K562 (cell line): ENCODE measurements around the gene RNF166. TPM values are rescaled to one million over a fixed set of nuclear protein-coding genes. Genes with fewer than 3 reads are reported as not detected.

Source experiments
- BCL6 ChIP-seq: fragments of 250-450 bp; sonication (Bioruptor Pico); IDR thresholded peaks from 2 replicates; pipeline ENCODE4 v1.4.0; 2020
- CC2D1A ChIP-seq: fragments of 450-650 bp; IDR thresholded peaks from 2 replicates; pipeline ENCODE4 v1.6.1; 2017; ENCODE audit warnings: mild to moderate bottlenecking
- CEBPB ChIP-seq: fragments of 450-650 bp; IDR thresholded peaks from 2 replicates; pipeline ENCODE4 v1.6.1; 2016; ENCODE audit warnings: missing genetic modification characterization, missing compliant biosample characterization
- CEBPG ChIP-seq, 3 experiments: fragments of 200-800 bp in 1 of 3; sonication (Bioruptor generic) in 1 of 3; sonication (generic) in 1 of 3; formaldehyde crosslinking in 1 of 3; IDR thresholded peaks in 2 of 3; conservative IDR thresholded peaks in 1 of 3; 2 replicates each; pipeline versions ENCODE4 v1.6.1 to v1.8.0; 2016 to 2022; ENCODE audit warnings: missing compliant biosample characterization in 2 of 3, missing genetic modification characterization in 2 of 3, mild to moderate bottlenecking in 1 of 3, missing genetic modification reagents in 1 of 3
- GABPA ChIP-seq: fragments of 200-800 bp; sonication (Bioruptor generic); conservative IDR thresholded peaks from 2 replicates; pipeline ENCODE4 v1.6.1; 2016; ENCODE audit warnings: low read depth, missing genetic modification characterization, missing compliant biosample characterization
- HDAC6 ChIP-seq: IDR thresholded peaks from 2 replicates; pipeline ENCODE4 v1.6.1; 2012; ENCODE audit warnings: low read depth, mild to moderate bottlenecking, control low read depth, inconsistent platforms, low read length, moderate library complexity
- KDM4B ChIP-seq, 2 experiments: fragments of 450-650 bp in 1 of 2; sonication (generic) in 1 of 2; IDR thresholded peaks; 2 replicates each; pipeline ENCODE4 v1.6.1; 2016 to 2017; ENCODE audit warnings: borderline replicate concordance in 2 of 2, antibody characterized with exemption in 1 of 2, low read depth in 1 of 2, mild to moderate bottlenecking in 1 of 2
- POLR2G ChIP-seq: fragments of 200-400 bp; formaldehyde crosslinking; IDR thresholded peaks from 2 replicates; pipeline ENCODE4 v1.6.1; 2017; ENCODE audit warnings: low read depth, mild to moderate bottlenecking, antibody characterized with exemption, low read length, moderate library complexity
- PURB ChIP-seq: sonication (generic); formaldehyde crosslinking; IDR thresholded peaks from 2 replicates; pipeline ENCODE4 v1.9.0; 2021; ENCODE audit warnings: low read depth, mild to moderate bottlenecking, missing genetic modification reagents
- RBM17 ChIP-seq: fragments of 200-400 bp; formaldehyde crosslinking; IDR thresholded peaks from 2 replicates; pipeline ENCODE4 v1.6.1; 2017; ENCODE audit warnings: low read depth, mild to moderate bottlenecking, low read length, borderline replicate concordance
- SRF ChIP-seq, 2 experiments: fragments of 250-450, 450-650 bp in 1 of 2; sonication (Bioruptor Pico) in 1 of 2; sonication (generic) in 1 of 2; formaldehyde crosslinking; IDR thresholded peaks; 2 replicates each; pipeline versions ENCODE4 v1.5.0 to v1.5.1; 2020 to 2022; ENCODE audit warnings: mild to moderate bottlenecking in 1 of 2, missing genetic modification reagents in 1 of 2
- TFAP4 ChIP-seq: sonication (generic); formaldehyde crosslinking; IDR thresholded peaks from 2 replicates; pipeline ENCODE4 v1.8.0; 2022; ENCODE audit warnings: missing genetic modification reagents, mild to moderate bottlenecking, moderate library complexity, borderline replicate concordance
- ZNF263 ChIP-seq: sonication (generic); formaldehyde crosslinking; IDR thresholded peaks from 2 replicates; pipeline ENCODE4 v1.8.0; 2022; ENCODE audit warnings: mild to moderate bottlenecking, missing genetic modification reagents, borderline replicate concordance
- ZNF444 ChIP-seq: fragments of 250-450 bp; sonication (Bioruptor Pico); IDR thresholded peaks from 2 replicates; pipeline ENCODE4 v1.4.0; 2020; ENCODE audit warnings: mild to moderate bottlenecking, moderate library complexity
- polyA plus RNA-seq, 8 experiments: library from polyadenylated mRNA; depleted of rRNA in 4 of 8; stranded (reverse) in 5 of 8; unstranded in 3 of 8; fragments of >200 nt; fragmentation: Nextera tagmentation in 2 of 8; fragmentation: Illumina TruSeq in 1 of 8; extraction: Ambion mirVana in 2 of 8; extraction: Trizol in 1 of 8; gene quantifications; 2 replicates each; pipeline versions ENCODE4 v1.2.1 to v1.2.3, GENCODE V29; 2011 to 2014; ENCODE audit warnings: inconsistent platforms in 1 of 8, missing spikeins in 1 of 8
- total RNA-seq, 7 experiments: library from RNA; depleted of rRNA in 6 of 7; stranded (reverse); fragments of >200 nt in 6 of 7; fragmentation: Illumina TruSeq in 2 of 7; extraction: Trizol in 2 of 7; gene quantifications; 2 replicates each; pipeline versions ENCODE4 v1.2.1 to v1.2.3, GENCODE V29; 2011 to 2021; ENCODE audit warnings: low replicate concordance in 1 of 7
- TF ChIP-seq, protein P1 (sequence below): IDR thresholded peaks from 2 replicates; pipeline ENCODE4 v1.6.1; 2011; ENCODE audit warnings: borderline replicate concordance, low read depth, mild to moderate bottlenecking, moderate library complexity, low read length; ENCODE audit not compliant: insufficient read depth, poor library complexity, severe bottlenecking
- TF ChIP-seq, protein P2 (sequence below): fragments of 450-650 bp; IDR thresholded peaks from 2 replicates; pipeline ENCODE4 v1.7.0; 2016; ENCODE audit warnings: borderline replicate concordance
- TF ChIP-seq, protein P3 (sequence below): fragments of 450-650 bp; formaldehyde crosslinking; IDR thresholded peaks from 2 replicates; pipeline ENCODE4 v1.4.0; 2020; ENCODE audit warnings: mild to moderate bottlenecking
- TF ChIP-seq, protein P4 (sequence below): fragments of 250-450 bp; sonication (Bioruptor Pico); IDR thresholded peaks from 2 replicates; pipeline ENCODE4 v1.5.0; 2020; ENCODE audit warnings: mild to moderate bottlenecking

RNF166 gene
- total and polyA plus RNA-seq, 9 of the 15 experiments (the other 6 are each of a cell fraction or from before 2014, with no cell fraction given): 0.56 to 60.3 (median 19.5) TPM

- TF ChIP-seq RBM17 (no peak), GABPA (tag) (no peak), TFAP4 (CRISPR knock-in tag) (peak; percentile 50; the same call in 1 of the 2 replicates), POLR2G (peak; percentile 49), ZNF444 (CRISPR knock-in tag) (no peak), BCL6 (no peak), PURB (CRISPR knock-in tag) (0 out of 2 replicates have a peak, but pooled peaks have one; percentile 11), CEBPB (tag) (peak; percentile 62; the same call in 1 of the 2 replicates), HDAC6 (no peak), SRF (CRISPR knock-in tag; IDR thresholded peaks at IDR 0.05) (no peak), CEBPG (CRISPR knock-in tag; IDR thresholded peaks at IDR 0.05) (no peak), CEBPG (tag; conservative IDR thresholded peaks at IDR 0.05 in 1 of 2, IDR thresholded peaks at IDR 0.05 in 1 of 2) (0 out of 4 replicates have a peak, but pooled peaks of 1 of the 2 experiments have one; percentile 5), CC2D1A (no peak), KDM4B (IDR thresholded peaks at IDR 0.05; ENCODE audit: borderline replicate concordance in 2 of 2, low read depth in 1 of 2) (peak in 1 of 2 experiments; percentile 15; a peak in 1 of 4 replicates), ZNF263 (CRISPR knock-in tag) (no peak; the same call in 1 of the 2 replicates)
- TF ChIP-seq, protein P1, sequence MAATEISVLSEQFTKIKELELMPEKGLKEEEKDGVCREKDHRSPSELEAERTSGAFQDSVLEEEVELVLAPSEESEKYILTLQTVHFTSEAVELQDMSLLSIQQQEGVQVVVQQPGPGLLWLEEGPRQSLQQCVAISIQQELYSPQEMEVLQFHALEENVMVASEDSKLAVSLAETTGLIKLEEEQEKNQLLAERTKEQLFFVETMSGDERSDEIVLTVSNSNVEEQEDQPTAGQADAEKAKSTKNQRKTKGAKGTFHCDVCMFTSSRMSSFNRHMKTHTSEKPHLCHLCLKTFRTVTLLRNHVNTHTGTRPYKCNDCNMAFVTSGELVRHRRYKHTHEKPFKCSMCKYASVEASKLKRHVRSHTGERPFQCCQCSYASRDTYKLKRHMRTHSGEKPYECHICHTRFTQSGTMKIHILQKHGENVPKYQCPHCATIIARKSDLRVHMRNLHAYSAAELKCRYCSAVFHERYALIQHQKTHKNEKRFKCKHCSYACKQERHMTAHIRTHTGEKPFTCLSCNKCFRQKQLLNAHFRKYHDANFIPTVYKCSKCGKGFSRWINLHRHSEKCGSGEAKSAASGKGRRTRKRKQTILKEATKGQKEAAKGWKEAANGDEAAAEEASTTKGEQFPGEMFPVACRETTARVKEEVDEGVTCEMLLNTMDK: no peak
- TF ChIP-seq, protein P2, sequence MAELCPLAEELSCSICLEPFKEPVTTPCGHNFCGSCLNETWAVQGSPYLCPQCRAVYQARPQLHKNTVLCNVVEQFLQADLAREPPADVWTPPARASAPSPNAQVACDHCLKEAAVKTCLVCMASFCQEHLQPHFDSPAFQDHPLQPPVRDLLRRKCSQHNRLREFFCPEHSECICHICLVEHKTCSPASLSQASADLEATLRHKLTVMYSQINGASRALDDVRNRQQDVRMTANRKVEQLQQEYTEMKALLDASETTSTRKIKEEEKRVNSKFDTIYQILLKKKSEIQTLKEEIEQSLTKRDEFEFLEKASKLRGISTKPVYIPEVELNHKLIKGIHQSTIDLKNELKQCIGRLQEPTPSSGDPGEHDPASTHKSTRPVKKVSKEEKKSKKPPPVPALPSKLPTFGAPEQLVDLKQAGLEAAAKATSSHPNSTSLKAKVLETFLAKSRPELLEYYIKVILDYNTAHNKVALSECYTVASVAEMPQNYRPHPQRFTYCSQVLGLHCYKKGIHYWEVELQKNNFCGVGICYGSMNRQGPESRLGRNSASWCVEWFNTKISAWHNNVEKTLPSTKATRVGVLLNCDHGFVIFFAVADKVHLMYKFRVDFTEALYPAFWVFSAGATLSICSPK: no peak
- TF ChIP-seq, protein P3, sequence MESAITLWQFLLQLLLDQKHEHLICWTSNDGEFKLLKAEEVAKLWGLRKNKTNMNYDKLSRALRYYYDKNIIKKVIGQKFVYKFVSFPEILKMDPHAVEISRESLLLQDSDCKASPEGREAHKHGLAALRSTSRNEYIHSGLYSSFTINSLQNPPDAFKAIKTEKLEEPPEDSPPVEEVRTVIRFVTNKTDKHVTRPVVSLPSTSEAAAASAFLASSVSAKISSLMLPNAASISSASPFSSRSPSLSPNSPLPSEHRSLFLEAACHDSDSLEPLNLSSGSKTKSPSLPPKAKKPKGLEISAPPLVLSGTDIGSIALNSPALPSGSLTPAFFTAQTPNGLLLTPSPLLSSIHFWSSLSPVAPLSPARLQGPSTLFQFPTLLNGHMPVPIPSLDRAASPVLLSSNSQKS (CRISPR knock-in tag): no peak
- TF ChIP-seq, protein P4, sequence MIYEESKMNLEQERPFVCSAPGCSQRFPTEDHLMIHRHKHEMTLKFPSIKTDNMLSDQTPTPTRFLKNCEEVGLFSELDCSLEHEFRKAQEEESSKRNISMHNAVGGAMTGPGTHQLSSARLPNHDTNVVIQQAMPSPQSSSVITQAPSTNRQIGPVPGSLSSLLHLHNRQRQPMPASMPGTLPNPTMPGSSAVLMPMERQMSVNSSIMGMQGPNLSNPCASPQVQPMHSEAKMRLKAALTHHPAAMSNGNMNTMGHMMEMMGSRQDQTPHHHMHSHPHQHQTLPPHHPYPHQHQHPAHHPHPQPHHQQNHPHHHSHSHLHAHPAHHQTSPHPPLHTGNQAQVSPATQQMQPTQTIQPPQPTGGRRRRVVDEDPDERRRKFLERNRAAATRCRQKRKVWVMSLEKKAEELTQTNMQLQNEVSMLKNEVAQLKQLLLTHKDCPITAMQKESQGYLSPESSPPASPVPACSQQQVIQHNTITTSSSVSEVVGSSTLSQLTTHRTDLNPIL (CRISPR knock-in tag): no peak
These were observed 56.1 kb downstream of the RNF166 start (continued) for GRCh38 chr16:88649924-88650748.
